Subcutaneous abdominal adipose tissue (tissue), 5 donors: Measurements from ENCODE around the gene TTLL9.

Experiments
- H3K27ac ChIP-seq: one replicate; pipeline ENCODE4 v1.7.0; 2013; ENCODE audit warnings: low read depth, mild to moderate bottlenecking, inconsistent platforms, low read length, moderate library complexity
- H3K27me3 ChIP-seq, 5 donors: one replicate each; pipeline ENCODE4 v1.7.0; 2013; ENCODE audit warnings: low read length in 5 of 5, inconsistent platforms in 1 of 5; ENCODE audit not compliant: control insufficient read depth in 5 of 5, insufficient read depth in 4 of 5
- H3K36me3 ChIP-seq, 5 donors: one replicate each; pipeline ENCODE4 v1.7.0; 2013; ENCODE audit warnings: low read length in 5 of 5; ENCODE audit not compliant: control insufficient read depth in 5 of 5, insufficient read depth in 5 of 5
- H3K4me1 ChIP-seq, 5 donors: one replicate each; pipeline ENCODE4 v1.7.0; 2013; ENCODE audit warnings: low read length in 5 of 5, mild to moderate bottlenecking in 3 of 5, moderate library complexity in 1 of 5; ENCODE audit not compliant: control insufficient read depth in 5 of 5, insufficient read depth in 5 of 5
- H3K4me3 ChIP-seq, 5 donors: one replicate each; pipeline ENCODE4 v1.7.0; 2013; ENCODE audit warnings: low read length in 5 of 5, low read depth in 1 of 5
- H3K9ac ChIP-seq, 5 donors: one replicate each; pipeline ENCODE4 v1.7.0; 2013; ENCODE audit warnings: low read length in 5 of 5, mild to moderate bottlenecking in 4 of 5, moderate library complexity in 3 of 5
- H3K9me3 ChIP-seq, 5 donors: one replicate each; pipeline ENCODE4 v1.7.0; 2013; ENCODE audit warnings: low read length in 5 of 5; ENCODE audit not compliant: control insufficient read depth in 5 of 5
- donor health status: healthy.
- donor health status: healthy.
- donor health status: healthy.
- donor health status: healthy.
- donor health status: healthy.

The TTLL9 gene

DNA sequence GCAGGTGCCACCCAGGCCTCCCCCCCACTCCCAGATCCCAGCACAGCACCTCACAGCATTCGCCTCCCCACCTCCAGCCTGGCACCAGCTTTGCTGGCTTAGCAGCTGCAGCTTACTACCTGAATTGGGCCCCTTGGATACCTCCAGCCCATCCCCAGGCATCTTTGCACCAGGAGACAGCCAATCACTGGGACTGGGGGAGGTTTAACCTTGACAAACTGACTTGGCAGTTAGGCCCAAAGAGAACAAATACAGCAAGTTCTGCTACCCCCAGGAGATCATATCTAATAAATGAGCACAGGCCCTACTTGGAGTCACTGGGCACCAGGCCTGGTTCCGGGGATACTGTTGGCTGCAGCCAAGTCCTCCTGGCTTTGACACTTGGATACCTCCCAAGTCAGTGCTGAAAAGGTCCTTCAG, 72.6 kb downstream of the TTLL9 start:
- Histone ChIP-seq H3K4me1 (peaks cover 0 to 8% (median 7%) of the 10 kb centered on the region in 5 donors), H3K9ac (peak overlapping the region in 3 of 5 donors; percentile 9 to 40 (median 29)), H3K4me3 (no peak overlapping the region), H3K27me3 (no peaks in the 10 kb centered on the region), H3K27ac (no peak overlapping the region), H3K9me3 (peaks cover 0 to 2% (median 0%) of the 10 kb centered on the region in 5 donors), H3K36me3 (peaks cover 7 to 56% (median 47%) of the 10 kb centered on the region in 5 donors)

DNA sequence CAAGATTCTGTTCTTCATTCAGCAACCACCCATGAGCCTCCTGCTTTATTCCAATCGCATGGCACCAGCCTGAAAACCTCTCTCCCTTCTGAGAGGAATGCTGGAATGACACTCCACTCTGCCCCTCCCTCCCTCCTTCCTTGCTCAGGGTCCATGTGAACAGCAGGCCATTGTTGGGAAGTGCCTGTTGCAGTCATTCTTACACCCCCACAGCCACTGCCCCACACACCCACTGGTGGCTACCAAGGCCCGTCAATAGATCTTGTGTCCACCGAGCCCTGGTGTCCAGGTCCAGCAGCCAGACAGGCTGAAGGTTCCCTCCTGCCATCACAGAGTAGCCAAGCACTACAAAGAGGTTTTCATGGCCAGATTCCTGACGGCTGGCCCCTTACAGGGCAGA, 74.9 kb downstream of the TTLL9 start:
- H3K9ac ChIP-seq = no peak overlapping the region

DNA sequence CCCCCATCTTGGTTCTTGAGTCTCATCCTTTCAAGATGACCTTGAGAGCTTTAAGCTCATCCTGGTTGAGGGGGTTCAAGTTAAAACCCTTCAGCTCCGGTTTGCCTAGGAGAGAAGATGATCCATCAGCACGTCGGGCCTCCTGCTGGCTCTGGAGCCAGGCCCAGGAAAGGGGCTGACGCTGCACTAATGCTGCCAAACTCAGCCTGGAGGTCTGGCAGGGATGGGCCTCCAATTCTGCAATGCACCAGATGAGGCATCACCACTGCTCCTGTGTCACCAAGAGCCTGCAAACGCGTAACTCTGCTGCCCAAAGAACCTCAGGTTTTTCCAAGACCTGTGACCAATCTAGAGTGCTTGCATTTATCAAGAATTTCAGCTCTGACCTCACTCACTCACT, 75.4 kb downstream of the TTLL9 start:
- H3K9ac ChIP-seq = no peak overlapping the region

More for the DNA sequence above, 74.9 kb downstream of the TTLL9 start:
- no peak overlapping the region for H3K27ac ChIP-seq
- no peak overlapping the region for H3K4me3 ChIP-seq
- peaks cover 0 to 5% (median 0%) of the 10 kb centered on the region in 5 donors for H3K9me3 ChIP-seq
- H3K27me3 ChIP-seq = no peaks in the 10 kb centered on the region
- peaks cover 0 to 12% (median 8%) of the 10 kb centered on the region in 5 donors for H3K4me1 ChIP-seq
- peaks cover 14 to 76% (median 58%) of the 10 kb centered on the region in 5 donors for H3K36me3 ChIP-seq

DNA sequence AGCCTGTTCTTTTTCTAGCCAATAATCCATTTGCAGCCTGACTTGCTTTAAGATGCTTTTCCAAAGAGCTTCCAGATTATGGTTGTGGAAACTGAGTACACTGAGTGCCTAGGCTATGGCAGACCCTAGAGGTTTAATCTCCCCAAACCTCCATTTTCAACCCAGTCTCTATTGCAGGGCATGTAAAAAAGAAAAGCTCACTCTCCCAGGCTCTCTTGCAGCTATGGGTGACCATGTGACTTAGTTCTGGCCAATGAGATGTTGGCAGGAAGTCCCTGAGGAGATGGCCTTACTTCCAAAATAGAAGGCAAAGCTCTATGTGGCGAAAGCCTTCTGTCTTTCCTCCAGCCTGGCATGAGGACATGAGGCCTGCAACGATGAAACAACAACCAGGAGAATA, 77.6 kb downstream of the TTLL9 start:
- no peaks in the 10 kb centered on the region for H3K27me3 ChIP-seq
- peaks cover 0 to 5% (median 0%) of the 10 kb centered on the region in 5 donors for H3K9me3 ChIP-seq
- H3K36me3 ChIP-seq = peaks cover 14 to 66% (median 52%) of the 10 kb centered on the region in 5 donors
- peaks cover 5 to 23% (median 20%) of the 10 kb centered on the region in 5 donors for H3K4me1 ChIP-seq
- no peak overlapping the region for H3K27ac ChIP-seq
- H3K9ac ChIP-seq = no peak overlapping the region
- no peak overlapping the region for H3K4me3 ChIP-seq

More for the DNA sequence above, 75.4 kb downstream of the TTLL9 start:
- peaks cover 14 to 76% (median 58%) of the 10 kb centered on the region in 5 donors for H3K36me3 ChIP-seq
- peaks cover 0 to 5% (median 0%) of the 10 kb centered on the region in 5 donors for H3K9me3 ChIP-seq
- peaks cover 1 to 17% (median 13%) of the 10 kb centered on the region in 5 donors for H3K4me1 ChIP-seq
- no peaks in the 10 kb centered on the region for H3K27me3 ChIP-seq
- no peak overlapping the region for H3K4me3 ChIP-seq
- no peak overlapping the region for H3K27ac ChIP-seq

DNA sequence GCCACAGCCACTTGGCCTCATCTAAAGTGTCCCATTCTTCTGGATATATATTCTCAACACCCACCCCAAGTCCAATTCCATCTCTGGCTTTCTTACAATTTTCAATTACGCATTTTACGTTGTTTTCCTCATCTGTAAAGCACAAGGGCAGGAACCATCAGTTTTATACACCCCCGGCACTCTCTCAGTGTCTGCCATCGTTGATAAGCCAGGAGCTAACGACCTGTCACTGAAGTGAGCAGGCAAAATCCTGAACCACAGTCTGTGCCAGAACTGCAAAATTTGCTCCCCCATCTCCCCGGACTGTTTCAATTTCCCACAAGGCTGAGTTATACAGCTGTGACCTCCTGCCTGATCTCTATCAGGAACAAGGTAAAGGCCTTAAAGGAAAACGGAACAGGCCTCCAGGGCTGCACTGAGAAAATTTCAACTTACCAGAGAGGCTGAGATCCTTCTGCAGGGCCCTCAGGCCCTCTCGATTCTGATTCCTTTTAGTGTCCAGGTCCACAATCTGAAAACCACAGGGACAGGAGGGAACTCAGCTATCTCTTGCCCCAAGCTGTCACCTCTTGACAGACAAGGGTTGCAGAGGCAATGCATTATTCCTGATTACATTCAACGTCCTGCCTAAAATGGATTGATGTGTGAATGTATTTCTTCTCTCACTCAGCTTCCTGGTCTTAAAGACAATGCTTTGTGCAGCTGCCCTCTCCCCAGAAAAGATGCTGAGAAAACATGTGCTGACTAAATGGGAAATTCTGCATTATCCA, 79.6 kb downstream of the TTLL9 start:
- no peak overlapping the region for H3K4me3 ChIP-seq
- H3K27ac ChIP-seq = no peak overlapping the region
- H3K27me3 ChIP-seq = peaks cover 0 to 3% (median 0%) of the 10 kb centered on the region in 5 donors
- peak overlapping the region in 4 of 5 donors; percentile 90 to 98 (median 94) for H3K9ac ChIP-seq
- H3K36me3 ChIP-seq = peaks cover 14 to 50% (median 41%) of the 10 kb centered on the region in 5 donors
- peaks cover 0 to 5% (median 0%) of the 10 kb centered on the region in 5 donors for H3K9me3 ChIP-seq
- peaks cover 5 to 17% (median 13%) of the 10 kb centered on the region in 5 donors for H3K4me1 ChIP-seq

DNA sequence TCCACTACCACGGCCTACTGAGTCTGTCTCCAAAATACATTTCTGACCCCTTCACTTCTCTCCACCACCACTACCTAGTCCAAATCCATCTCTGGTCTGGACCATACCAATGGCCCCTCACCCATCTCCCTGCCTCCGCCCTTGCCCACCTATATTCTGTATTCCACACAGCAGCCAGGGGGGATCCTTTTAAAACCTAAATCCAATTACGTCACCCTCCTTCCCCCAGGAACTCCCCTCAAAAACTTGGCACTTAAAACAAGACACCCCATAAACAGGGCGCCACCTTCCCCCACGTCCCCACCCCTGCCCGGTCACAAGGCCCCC, 80.7 kb downstream of the TTLL9 start:
- Histone ChIP-seq H3K9ac (peak overlapping the region; percentile 90 to 98 (median 94)), H3K27ac (peak overlapping the region; percentile 41), H3K4me3 (peak overlapping the region; percentile 84 to 97 (median 95)), H3K9me3 (peaks cover 0 to 5% (median 0%) of the 10 kb centered on the region in 5 donors), H3K4me1 (peaks cover 5 to 17% (median 13%) of the 10 kb centered on the region in 5 donors), H3K36me3 (peaks cover 14 to 39% (median 30%) of the 10 kb centered on the region in 5 donors), H3K27me3 (peaks cover 0 to 3% (median 0%) of the 10 kb centered on the region in 5 donors)

DNA sequence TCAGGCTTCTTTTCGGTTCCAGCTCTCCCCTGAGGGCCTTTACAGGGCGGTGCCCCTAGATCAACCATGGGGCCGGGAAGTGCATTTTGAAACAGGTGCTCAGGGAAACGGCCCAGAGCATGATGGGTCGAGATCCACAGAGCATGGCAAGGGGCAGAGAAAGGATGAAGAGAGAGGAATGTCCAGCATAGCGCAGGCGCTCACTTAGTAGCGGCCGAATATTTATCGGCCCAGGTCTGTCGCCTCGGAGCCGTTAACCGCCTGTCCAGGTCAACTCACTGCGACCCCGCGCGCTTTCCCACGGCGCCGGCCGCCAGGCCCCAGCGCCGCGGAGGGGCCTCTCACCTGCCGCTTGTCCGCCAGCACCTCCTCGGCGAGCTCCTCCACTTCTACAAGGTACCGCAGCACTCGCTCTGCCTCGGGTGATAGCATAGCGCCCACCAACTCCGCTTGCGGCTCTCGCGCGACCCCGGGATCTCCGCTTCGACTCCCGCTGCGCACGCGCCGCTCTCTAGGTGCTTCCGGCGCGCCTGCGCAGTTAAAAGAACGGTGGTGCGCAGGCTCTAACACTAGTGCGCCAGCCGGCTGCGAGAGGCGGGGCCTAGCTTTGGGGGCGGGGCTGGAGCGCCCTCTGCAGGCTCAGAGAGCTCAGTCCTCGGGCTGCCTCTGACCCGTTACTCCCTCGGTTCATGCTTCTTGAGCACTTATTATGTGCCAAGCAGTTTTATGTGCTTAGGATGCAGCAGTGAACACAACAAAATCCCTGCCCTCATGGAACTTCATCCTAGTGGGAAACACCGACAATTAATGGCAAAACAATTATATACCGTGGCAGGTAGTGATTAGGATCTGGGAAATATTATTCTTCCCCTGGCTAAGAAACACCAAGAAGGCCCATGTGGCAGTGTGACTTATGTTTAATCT, 81.4 kb downstream of the TTLL9 start, which contains the start of gene PDRG1:
PDRG1 (minus strand) TSS at position 517 of the 924 bp plus-strand sequence; CDS start at position 432, 85 bp downstream.
- Histone ChIP-seq H3K27me3 (peaks cover 0 to 9% (median 2%) of the 10 kb centered on the region in 5 donors), H3K27ac (peak within 1 kb of the TSS; percentile 41)

DNA sequence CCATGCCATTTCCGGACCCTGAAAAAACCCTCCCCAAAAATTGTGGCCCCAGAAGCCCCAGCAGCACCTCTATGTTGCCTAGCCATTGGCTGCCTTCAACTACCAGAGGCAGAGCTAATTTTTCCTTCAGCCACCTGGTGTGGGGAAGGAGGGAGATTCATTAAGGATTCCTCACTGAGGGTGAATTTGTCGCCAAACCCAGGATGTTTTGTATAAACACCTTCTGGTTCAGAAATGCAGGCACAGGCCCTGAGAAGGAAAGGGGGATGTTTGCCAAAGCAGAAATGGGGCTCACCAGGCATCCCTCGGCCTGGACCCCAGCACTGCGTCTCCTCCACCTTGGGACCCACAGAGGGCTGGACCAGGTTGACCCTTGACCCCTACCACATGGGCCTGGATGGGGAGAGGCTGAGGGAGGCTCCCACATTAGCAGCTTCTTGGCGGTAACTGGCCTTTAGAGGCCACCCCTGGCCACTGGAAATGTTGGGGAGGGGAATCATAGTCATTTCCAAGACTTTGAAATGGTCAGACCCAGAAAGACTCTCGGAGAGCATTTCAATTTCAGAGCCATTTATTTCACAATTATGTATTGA, 83.2 kb downstream of the TTLL9 start:
- Histone ChIP-seq H3K27ac (no peak overlapping the region), H3K4me3 (no peak overlapping the region), H3K9ac (peak overlapping the region in 1 of 5 donors; percentile 9), H3K4me1 (peaks cover 5 to 17% (median 13%) of the 10 kb centered on the region in 5 donors), H3K27me3 (peaks cover 0 to 9% (median 2%) of the 10 kb centered on the region in 5 donors), H3K9me3 (no peaks in the 10 kb centered on the region), H3K36me3 (peaks cover 3 to 14% (median 5%) of the 10 kb centered on the region in 5 donors)

More for the DNA sequence above, 81.4 kb downstream of the TTLL9 start, which contains the start of gene PDRG1:
- H3K4me3 ChIP-seq = peak within 1 kb of the TSS; percentile 84 to 97 (median 95)
- peaks cover 5 to 17% (median 13%) of the 10 kb centered on the region in 5 donors for H3K4me1 ChIP-seq
- peaks cover 0 to 5% (median 0%) of the 10 kb centered on the region in 5 donors for H3K9me3 ChIP-seq
- peak within 1 kb of the TSS; percentile 90 to 98 (median 94) for H3K9ac ChIP-seq
- H3K36me3 ChIP-seq = peaks cover 13 to 33% (median 24%) of the 10 kb centered on the region in 5 donors

DNA sequence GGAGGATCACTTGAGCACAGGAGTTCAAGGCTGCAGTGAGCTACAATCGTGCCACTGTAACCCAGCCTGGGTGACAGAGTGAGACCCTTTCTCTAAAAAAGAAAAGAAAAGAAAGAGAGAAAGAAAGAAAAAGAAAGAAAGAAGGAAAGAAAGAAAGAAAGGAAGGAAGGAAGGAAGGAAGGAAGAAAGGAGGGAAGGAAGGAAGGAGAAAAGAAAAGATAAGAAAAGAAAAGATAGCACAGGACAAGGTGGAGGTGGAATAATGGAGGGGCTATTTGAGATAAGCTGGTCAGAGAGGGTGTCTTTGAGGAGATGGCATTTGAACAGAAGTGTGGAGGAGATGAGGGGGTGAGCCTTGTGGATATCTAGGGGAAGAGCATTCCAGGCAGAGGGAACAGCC, 84.1 kb downstream of the TTLL9 start:
- no peaks in the 10 kb centered on the region for H3K9me3 ChIP-seq
- H3K4me1 ChIP-seq = peaks cover 5 to 17% (median 13%) of the 10 kb centered on the region in 5 donors
- H3K4me3 ChIP-seq = no peak overlapping the region
- H3K36me3 ChIP-seq = peaks cover 0 to 8% (median 0%) of the 10 kb centered on the region in 5 donors
- H3K27me3 ChIP-seq = peaks cover 0 to 9% (median 2%) of the 10 kb centered on the region in 5 donors
- no peak overlapping the region for H3K9ac ChIP-seq
- no peak overlapping the region for H3K27ac ChIP-seq
